Body of pancreas (tissue), 4 donors: ENCODE results near the gene RNLS. TPM values are rescaled to one million over a fixed set of nuclear protein-coding genes. Genes with fewer than 3 reads are reported as not detected.

Experiments
- ATAC-seq: fragments of 150-250 bp; one replicate; pipeline ENCODE4 v1.9.1; 2016
- DNase-seq, 4 donors: peaks; one replicate each; pipeline ENCODE4 v3.0.0-alpha.2; 2019
- H3K27ac ChIP-seq, 4 donors: fragments of 200-600 bp; sonication (generic); 1 replicate in 3 of 4; 2 replicates in 1 of 4; pipeline versions ENCODE4 v1.5.1 to v1.6.1; 2016 to 2019; ENCODE audit warnings: mild to moderate bottlenecking in 1 of 4, mixed read lengths in 1 of 4, moderate library complexity in 1 of 4
- H3K27me3 ChIP-seq, 2 donors: fragments of 200-600 bp; sonication (generic); one replicate each; pipeline ENCODE4 v1.6.0; 2016; ENCODE audit warnings: mild to moderate bottlenecking in 1 of 2
- H3K36me3 ChIP-seq, 2 donors: fragments of 200-600 bp; sonication (generic); replicated peaks in 1 of 2; 2 replicates each; pipeline ENCODE4 v1.5.1; 2016; ENCODE audit warnings: low read depth in 2 of 2; ENCODE audit not compliant: insufficient read depth in 1 of 2
- H3K4me1 ChIP-seq: fragments of 200-600 bp; sonication (generic); one replicate; pipeline ENCODE4 v1.6.0; 2016
- H3K4me3 ChIP-seq, 2 donors: fragments of 200-600 bp; sonication (generic); 1 replicate in 1 of 2; 2 replicates in 1 of 2; pipeline ENCODE4 v1.5.1; 2016 to 2019
- H3K9me3 ChIP-seq, 3 donors: fragments of 200-600 bp; sonication (generic); 1 replicate in 2 of 3; 2 replicates in 1 of 3; pipeline ENCODE4 v1.5.1; 2016
- CTCF ChIP-seq, 7 experiments: fragments of 450-650 bp in 4 of 7; fragments of 200-600 bp in 3 of 7; sonication (generic) in 3 of 7; IDR thresholded peaks; one replicate each; pipeline ENCODE4 v1.5.1; 2016 to 2019; ENCODE audit warnings: antibody characterized with exemption in 7 of 7
- POLR2A ChIP-seq, 3 donors: fragments of 450-650 bp; IDR thresholded peaks; one replicate each; pipeline ENCODE4 v1.6.1; 2016; ENCODE audit warnings: antibody characterized with exemption in 3 of 3, mild to moderate bottlenecking in 2 of 3
- WGBS, 2 donors: methylation state at CpG; one replicate each; pipeline ENCODE4 v1.1.5; 2017; 5-methylcytosine and 5-hydroxymethylcytosine counted together
- intact Hi-C: fragments of 100-400 bp; cut with DNase I; formaldehyde crosslinking; loops from one replicate; pipeline ENCODE4 v1.15.1; 2023
- total RNA-seq, 2 donors: library from RNA; depleted of rRNA; stranded (reverse); fragments of >200 nt; gene quantifications; one replicate each; pipeline ENCODE4 v1.1.0, GENCODE V29; 2016

RNLS gene
- total RNA-seq, 2 donors from 2014 or later: 7.9 to 26.5 TPM

DNA sequence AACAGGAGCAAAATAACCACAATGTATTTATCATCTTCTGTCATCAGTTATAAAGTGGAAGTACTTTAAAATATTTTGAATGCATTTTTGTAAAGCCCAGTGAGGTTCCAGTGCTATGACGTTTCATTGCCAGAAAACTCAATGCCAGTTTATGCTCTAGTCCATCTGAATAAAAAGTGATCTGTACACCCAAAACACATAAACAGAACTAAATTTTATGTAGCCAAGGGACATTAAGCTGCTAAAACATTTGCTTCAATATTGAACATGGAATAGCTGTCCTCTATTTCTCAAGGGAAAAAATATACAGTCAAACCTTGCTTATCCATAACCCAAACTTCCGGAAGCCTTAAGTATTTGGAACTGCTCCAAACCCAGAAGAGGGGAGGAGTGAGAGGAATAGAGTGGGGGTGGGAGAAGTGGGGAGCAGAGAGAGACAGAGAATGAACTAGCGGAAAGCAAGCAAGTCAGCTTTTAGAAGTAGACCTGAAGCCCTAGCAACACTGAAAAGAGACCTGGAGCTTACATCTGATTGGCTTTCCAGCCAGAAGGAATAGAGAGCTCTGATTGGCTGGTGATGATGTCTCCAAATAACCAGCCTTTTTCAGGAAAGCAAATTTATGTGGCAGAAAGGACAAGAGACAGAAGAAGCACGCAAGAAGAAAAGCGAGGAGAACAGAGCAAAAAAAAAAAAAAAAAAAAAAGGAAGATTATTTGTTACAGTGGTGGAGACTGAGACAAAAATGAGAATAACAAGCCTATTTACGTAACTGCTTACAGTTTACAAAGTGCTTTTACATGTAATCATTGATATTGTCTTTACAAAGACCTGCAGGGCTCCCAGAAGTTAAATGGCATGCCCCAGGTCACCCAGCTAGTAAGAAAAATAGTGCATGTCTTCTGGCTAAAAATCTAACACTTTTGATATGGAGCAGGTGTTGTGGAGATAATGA is 196.0 kb downstream of the RNLS start:
- intact Hi-C loops: loop anchor here (10.0 kb wide), 1 partner anchor 532 kb away; no protein-coding TSS in a partner anchor
- WGBS, 2 donors: 5 to 11% methylated on average over 6 of the region's 6 CpGs
- H3K27ac ChIP-seq: peak overlapping the region; percentile 61 to 89 (median 76)
- H3K4me3 ChIP-seq: no peak overlapping the region
- TF ChIP-seq CTCF (IDR thresholded peaks at IDR 0.05): peak in 1 of 7 experiments; percentile 0
- TF ChIP-seq POLR2A (IDR thresholded peaks at IDR 0.05): peak in 2 of 3 donors; percentile 39 to 62
- H3K27me3 ChIP-seq: no peaks in the 10 kb centered on the region
- peak; percentile 37 to 80 (median 52) for DNase-seq
- peak; percentile 87 for ATAC-seq
- H3K9me3 ChIP-seq: no peaks in the 10 kb centered on the region
- no peaks in the 10 kb centered on the region for H3K36me3 ChIP-seq
- peaks cover 56% of the 10 kb centered on the region for H3K4me1 ChIP-seq

GRCh38 chr10:88386204-88386788 is 196.8 kb downstream of the RNLS start:
- peak overlapping the region; percentile 61 to 89 (median 76) for H3K27ac ChIP-seq
- intact Hi-C loops: loop anchor here (10.0 kb wide), 1 partner anchor 531 kb away; no protein-coding TSS in a partner anchor
- no peaks in the 10 kb centered on the region for H3K9me3 ChIP-seq
- H3K36me3 ChIP-seq: no peaks in the 10 kb centered on the region
- 1 to 2% methylated on average over 3 of the region's 3 CpGs for WGBS, 2 donors
- no peak overlapping the region for H3K4me3 ChIP-seq
- TF ChIP-seq POLR2A (IDR thresholded peaks at IDR 0.05): no peak
- TF ChIP-seq CTCF (IDR thresholded peaks at IDR 0.05): no peak
- ATAC-seq (peak; percentile 72), DNase-seq (peak; percentile 14 to 61 (median 33))
- peaks cover 56% of the 10 kb centered on the region for H3K4me1 ChIP-seq
- no peaks in the 10 kb centered on the region for H3K27me3 ChIP-seq

DNA sequence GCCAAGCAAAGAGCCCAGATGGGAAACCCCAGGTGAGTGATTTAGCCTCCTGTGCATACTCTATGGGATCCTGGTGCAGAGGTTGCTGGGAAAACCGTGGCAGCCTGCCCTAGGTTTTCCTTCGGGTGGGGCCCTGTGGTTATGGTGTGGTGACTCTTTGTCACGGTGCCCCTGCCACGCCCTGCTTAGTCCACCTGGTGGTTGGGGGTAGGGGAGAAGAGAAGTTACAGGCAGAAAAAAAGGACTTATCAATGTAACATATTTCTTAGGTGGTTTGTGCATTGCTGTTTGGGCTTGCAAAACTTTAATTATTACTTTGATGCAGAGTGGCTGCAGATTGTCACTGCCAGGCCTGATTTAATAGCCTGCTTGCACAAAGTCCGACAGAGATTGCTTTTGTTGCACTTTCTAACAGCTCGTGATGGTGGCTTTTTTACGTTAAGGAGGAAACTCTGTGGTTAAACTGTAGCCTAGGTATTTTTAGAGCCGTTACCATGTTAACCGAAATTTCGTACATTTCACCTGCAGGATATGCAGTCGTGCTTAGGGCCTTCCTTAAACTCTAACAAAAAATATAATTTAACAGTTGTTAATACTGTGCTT is 197.4 kb downstream of the RNLS start:
- TF ChIP-seq CTCF (IDR thresholded peaks at IDR 0.05) (peak in 3 of 7 experiments; percentile 21 to 40 (median 32)), POLR2A (IDR thresholded peaks at IDR 0.05) (no peak)
- Histone ChIP-seq H3K27me3 (no peaks in the 10 kb centered on the region), H3K4me3 (no peak overlapping the region), H3K4me1 (peaks cover 56% of the 10 kb centered on the region), H3K27ac (peak overlapping the region; percentile 61 to 89 (median 76)), H3K9me3 (no peaks in the 10 kb centered on the region), H3K36me3 (no peaks in the 10 kb centered on the region)
- DNase-seq (peak; percentile 82 to 90 (median 86)), ATAC-seq (peak; percentile 77)
- WGBS, 2 donors: 5 to 6% methylated on average over 11 of the region's 11 CpGs
- intact Hi-C loops: loop anchor here (10.0 kb wide), 1 partner anchor 531 kb away; no protein-coding TSS in a partner anchor

DNA sequence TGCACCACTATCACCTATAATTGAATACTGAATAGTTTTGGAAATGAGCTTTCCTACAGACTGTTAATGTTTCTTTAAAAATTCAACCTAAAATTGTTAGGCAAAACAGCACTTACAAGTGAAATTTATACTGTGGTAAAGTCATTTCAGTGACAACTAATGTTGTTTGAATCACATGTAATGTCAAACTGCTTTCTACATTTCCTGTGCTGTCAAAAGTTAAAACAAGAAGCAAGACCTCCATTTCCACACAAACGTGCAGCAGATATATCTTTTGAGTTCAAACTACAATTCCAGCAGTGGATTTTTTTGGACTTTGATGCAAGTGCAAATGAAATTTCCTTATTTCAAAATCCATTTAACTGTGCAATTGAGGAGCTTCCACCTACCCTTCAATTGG is 199.8 kb downstream of the RNLS start:
- Histone ChIP-seq H3K4me1 (peaks cover 41% of the 10 kb centered on the region), H3K27me3 (no peaks in the 10 kb centered on the region), H3K9me3 (no peaks in the 10 kb centered on the region), H3K4me3 (no peak overlapping the region), H3K27ac (no peak overlapping the region), H3K36me3 (no peaks in the 10 kb centered on the region)
- intact Hi-C loops: loop anchor here (10.0 kb wide), 1 partner anchor 528 kb away; no protein-coding TSS in a partner anchor
- ATAC-seq: no peak
- DNase-seq: no peak
- WGBS, 2 donors: 51 to 81% methylated on average over 1 of the region's 1 CpG
- TF ChIP-seq CTCF (IDR thresholded peaks at IDR 0.05) (no peak), POLR2A (IDR thresholded peaks at IDR 0.05) (no peak)
